DMS53 (cell line): ENCODE measurements around the gene OPTC.
A peak's percentile ranks its signal among the peaks of the same experiment; 100 is the strongest.
"Not testable (repeated sequence)": the region's sequence is repeated elsewhere in the genome, so short reads cannot be mapped to it uniquely, and the experiment has no call there.

Source experiments
- DNase-seq: peaks from one replicate; lab custom pipeline; 2025; lab: John Stamatoyannopoulos, UW

Gene OPTC

DNA sequence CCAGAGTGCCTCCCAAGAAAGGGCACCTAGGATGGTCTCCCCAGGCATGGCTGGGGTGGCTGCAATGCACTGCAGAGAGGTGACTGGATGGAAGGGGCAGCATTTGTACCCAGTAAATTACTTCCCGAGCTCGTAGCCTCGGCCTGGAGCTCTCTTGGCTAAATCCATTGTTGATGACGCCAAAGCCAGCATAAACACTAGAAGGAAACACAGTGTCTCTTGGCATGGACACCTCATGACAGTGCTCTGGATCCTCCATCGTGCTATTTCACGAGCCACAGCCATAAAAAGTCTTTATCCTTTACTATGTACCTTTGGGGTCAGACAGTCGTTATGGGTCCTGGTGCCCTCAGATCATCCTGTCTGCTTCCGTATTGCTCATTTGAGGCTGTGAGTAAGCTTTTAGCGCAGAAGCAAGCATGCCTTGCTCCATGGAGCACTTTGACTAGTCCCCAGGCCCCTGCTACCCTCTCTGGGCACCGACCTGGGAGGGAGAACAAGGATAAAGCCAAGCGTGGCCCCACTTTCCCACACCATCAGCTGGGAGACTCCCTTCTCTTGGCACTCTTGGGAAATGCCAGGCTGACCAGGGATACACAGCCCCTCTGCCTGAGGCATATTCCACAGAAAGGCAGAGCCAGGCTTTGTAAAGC lies 28.7 kb upstream of the OPTC start:
- DNase-seq = no peak

DNA sequence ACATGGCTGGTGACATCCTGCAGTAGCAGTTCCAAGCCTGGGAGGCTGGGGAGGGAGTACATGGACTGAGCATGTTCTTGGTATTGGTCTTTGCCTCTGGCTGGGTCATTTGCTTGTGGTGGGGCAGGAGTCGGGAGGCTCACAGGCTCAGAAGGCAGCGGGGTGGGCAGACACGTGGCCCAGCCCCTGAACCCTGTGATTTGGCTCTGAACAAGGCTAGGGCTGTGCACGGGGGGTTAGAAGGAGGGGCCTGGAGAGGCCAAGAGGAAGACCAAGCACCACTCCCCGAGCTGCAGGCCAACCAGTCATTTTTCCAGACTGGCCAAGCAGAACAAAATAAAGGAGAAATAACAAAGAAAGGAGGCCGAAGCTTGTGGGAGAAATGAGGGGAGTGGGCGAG lies 28.0 kb upstream of the OPTC start:
- DNase-seq = no peak

DNA sequence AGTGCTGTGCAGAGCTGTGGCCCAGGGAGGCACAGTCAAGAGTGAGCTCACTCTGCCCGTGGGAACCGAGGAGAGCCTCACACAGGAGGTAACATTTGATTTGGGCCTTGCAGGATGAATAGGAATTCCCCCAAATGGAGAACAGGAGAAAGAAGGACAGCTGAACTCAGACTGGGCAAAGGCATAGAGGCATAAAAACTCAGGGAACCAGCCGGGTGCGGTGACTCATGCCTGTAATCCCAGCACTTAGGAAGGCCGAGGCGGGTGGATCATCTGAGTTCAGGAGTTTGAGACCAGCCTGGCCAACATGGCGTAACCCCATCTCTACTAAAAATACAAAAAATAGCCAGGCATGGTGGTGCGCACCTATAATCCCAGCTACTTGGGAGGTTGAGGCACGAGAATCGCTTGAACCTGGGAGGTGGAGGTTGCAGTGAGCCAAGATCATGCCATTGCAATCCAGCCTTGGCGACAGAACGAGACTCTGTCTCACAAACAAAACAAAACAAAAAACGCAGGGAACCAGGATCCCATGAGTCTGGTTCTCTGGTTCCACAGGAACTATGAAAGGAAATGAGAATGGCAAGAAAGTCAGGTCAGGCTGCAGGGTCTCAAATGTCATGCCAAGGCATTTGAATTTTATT lies 26.9 kb upstream of the OPTC start:
- DNase-seq = not testable (repeated sequence)

DNA sequence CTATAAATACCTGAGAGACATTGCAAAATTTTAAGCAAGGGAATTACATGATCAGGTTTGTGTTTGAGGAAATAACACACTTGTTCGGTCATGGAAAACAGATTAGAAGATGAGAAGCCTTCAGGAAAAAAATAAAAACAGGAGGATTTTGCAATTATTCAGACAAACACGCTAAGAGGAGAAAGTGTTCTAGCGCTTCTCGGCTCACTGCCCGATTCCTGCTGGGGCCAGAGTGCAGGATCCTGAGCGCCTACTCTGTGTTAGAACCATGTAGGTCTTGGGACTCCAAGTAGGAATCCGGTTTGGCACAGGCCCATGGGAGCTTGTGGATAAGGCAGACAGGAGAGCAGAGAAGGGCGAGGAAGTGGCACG lies 26.4 kb upstream of the OPTC start:
- DNase-seq = no peak

DNA sequence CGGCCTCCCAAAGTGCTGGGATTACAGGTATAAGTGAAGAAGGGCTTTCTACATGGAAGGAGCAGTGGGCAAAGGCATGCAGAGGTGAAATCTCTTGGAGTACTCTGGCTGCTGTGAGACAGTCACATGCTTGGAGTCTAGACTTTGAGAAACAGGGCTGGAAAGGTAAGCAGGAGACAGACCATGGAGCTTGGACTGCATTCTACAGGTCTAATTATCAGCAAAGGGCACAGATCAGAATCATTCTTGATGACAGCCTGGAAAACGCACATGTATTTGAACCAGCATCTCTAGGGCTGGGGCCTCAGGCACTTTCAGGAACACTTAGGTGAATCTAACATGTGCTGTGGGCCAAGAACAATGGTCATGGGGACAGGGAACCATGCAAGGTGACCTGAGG lies 25.6 kb upstream of the OPTC start:
- DNase-seq = no peak

DNA sequence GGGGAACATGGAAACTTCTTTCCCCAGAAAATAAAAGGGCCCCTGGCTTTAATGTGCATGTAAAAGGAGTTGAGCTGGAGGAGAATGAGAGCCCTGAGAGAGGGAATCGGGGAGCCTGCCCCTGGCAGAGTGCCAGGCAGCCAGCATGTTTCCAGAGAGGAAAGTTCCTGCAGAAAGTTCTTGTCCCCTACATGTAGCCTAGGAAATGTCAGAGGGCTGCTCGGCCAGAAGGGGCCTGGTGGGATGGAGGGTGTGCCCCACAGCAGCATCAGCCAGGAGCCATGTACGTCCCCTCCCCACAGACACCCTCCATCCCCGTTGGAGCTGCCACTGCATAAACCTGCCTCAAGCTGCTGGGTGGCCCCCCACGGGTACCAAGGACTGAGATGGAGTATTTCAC lies 23.7 kb upstream of the OPTC start:
- DNase-seq = no peak

DNA sequence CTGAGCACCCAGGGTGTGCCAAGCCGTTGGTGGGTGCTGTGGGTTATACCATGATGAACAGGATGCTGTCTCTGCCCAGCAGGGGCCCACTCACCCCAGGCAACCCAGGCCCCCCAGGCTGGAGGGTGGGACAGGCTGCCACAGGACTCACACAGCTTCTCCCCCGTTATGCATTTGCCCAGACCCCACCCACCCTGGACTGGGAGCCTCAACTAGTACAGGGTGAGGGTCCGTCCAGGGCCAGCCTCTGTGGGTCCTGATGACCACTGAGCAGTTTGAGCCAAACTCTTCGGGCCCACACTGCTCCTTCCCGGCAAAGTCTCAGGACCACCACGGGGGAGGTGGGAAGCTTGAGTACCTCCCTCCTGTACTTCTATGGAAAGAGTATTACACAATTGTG lies 22.1 kb upstream of the OPTC start:
- DNase-seq = no peak

DNA sequence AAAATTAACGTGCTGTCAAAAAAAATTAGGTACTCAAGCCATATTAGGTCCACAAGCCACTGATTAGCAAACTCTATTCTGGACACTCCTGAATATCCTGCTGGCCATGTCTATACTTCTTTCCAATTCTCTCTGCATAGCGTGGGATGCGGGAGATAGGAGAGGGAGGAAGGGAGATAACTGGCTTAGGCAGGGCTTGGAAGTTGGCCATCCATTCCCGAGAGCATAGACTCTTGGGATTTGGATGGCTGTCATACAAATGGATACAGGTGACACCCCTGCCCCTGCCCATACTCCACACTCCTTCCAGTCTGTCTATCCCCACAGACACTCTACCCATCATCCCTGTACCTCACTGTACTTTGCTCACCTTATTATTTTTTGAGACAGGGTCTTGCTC lies 20.7 kb upstream of the OPTC start:
- DNase-seq = no peak

DNA sequence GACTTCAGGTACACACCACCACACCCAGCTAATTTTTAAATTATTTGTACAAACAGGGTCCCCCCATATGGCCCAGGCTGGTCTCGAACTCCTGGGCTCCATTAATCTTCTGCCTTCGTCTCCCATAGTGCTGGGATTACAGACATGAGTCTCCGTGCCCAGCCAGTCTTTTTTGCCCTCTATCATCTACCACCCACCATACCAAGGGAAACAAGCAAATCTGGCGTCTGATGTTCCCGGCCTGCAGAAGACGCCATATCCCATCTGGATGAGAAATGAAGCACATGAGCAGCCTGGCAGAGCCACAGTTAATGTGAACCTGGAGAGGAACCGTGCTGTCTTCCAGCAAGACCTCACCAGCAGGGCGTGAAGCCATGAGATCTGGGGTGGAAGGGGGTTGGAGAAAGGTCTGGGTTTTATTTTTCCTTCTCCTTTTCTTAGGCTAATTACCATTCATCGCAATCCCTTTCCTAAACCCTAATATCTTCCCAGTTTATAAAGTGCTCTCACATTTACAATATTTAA lies 20.1 kb upstream of the OPTC start:
- no peak for DNase-seq

DNA sequence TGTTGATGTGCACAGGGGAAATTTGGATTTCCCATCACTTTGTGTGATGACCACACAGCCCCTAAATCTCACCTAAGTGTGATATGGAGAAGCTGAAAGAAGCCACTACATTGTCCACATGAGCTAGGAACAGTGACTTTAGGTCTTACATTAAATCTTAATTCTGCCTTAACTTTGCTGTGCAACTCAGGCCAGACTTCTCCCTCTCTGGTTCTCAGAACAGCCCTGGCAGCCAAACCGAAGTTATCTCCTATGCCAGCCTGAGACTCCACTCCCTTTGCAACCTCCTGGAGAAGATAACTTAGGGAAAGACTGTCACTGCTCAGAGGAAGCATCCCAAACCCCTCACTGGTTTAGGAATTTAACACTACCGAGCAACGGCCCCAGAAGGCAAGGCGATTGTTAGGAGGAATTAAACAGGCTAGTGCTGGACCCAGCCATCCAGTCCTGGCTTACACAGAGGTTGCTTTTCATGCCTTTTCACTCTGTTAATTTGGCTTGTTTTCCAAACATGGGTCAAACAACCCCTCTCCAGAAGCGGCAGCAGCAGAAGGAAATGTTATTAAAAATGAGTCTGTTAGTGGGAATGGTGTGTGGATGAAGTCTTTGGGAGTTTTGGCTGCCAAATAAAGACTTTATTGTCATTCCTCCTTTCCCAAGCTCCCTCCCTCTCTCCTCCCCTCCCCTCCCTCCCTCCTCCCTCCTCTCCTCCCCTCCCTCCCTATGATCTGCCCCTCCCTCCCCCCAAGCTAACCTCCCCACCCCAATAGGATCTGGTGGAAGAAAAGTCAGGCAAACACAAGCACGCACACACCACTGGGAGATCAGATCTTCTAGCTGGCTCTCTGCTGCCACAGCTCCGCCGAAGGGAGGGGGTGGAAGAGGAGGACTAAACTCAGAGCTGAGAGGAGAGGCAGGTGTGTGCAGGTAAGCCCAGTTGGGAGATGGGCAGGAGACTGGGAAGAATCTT lies 18.7 kb upstream of the OPTC start, which contains the start of gene PRELP:
TSS of gene PRELP (plus strand) at position 795 of the 970 bp plus-strand sequence. CDS start 7,379 bp downstream, outside the sequence.
- peak; percentile 72 for DNase-seq

DNA sequence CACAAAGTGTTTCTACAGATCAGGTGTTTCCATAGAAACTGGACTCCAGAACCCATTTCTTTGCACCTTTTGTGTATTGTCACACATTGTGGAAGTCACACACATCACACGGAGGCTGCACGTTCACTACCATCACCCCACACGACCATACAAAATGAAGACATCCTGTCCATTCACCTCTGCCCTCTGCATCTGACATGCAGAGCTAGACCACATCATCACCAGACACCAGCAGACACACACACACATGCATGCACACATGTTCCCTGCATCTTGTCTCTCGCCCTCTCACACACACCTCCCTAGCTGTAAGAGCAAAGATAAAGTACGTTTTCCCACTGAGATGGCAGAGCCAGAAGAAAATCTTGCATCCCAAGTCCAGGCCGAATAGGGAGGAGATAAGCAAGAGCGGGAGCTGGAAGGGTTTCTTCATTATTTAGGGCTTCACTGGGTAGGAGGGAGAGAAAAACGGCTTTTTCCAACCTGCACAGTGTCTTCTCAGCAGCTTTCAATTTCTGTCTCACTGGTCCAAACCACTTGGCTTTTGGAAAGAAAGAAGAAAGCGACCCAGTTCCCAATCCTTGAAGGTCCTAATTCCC lies 17.6 kb upstream of the OPTC start:
- DNase-seq = no peak

DNA sequence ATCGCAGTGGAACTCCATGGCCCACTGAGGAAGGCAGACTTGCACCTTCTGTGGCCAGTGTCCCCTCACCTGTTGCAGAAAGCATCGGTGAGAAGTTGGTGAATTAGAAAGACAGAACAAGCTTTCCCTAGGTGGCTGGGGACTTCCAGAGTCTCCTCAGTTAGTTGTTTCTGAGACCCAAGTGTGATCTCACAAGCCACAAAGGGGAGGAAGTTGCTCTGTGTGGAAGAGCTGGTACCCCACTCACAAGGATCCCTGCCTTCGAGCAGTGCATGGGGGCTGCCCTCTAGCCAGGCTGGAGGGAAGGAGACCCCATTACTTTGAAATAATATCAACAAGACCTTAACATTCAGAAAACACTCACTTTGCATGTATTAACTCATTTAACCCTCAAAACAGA lies 16.2 kb upstream of the OPTC start:
- no peak for DNase-seq

DNA sequence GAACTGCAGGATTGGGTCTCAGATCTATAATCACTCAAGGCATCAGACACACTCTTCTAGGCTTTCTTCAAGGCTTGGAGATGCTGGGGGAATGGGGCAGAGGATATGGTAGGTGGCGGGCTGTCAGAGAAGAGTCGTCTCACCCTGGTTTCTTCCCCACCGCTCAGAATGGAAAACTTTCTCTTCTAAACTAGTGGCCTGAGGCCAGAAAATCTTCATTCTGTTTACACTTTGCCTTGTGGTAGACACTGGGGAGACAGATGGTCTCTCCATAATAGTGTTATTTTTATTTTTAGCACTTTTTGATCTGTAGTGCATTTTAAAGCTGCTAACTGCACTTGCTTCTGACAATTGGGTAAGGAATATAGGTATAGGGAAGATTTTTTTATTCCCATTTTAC lies 15.7 kb upstream of the OPTC start:
- no peak for DNase-seq

DNA sequence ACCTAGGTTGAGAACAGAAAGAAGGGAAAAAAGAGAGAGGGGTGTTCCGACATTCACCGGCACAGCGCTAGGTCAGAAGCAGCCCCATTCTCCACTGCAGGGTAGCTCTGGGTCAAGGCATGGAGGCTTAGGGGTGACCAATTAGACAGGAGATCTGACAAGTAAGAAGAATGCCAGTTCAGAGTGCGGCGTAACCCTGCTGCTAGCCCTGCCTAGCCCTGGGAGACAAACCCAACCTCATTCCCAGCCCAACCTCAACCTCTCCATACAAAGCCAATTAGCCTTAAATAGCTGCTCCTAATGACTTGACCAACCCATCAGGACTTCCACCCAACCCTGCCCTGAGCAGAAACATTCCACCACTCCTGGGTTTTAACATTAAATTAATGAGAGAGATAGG lies 15.0 kb upstream of the OPTC start:
- DNase-seq = no peak

DNA sequence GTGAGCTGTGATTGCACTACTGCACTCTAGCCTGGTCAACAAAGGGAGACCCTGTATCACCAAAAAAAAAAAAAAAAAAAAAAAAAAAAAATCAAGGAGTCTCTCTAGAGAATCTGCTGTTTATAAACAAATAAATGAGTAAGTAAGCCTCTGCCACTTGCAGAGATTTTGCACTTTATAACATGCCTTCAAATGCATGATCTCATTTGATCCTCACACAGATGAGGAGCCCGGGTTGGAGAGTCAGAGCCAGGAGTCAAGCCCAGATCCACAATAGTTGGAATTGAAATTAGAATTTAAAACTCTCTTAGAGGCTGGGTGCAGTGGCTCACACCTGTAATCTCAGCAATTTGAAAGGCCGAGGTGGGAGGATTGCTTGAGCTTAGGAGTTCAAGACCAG lies 14.3 kb upstream of the OPTC start:
- no peak for DNase-seq

DNA sequence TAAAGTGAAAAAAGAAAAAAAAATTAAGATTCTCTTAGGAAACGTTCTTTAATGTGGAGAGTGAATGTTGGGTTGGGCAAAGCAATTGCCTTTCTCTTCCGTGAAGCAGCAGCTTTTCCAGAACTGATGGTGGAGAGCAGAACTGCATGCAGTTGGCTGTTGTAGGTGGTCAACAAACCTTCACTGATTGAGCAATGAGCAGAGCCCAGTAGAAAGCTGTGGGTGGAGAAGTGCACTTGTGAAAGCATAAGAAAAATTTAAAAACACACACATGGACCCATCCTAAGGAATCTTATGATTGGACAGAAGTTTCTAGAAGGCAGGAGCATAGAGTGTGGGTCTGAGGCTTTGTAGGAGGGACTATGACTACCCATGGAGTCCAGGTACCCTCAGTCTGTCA lies 13.9 kb upstream of the OPTC start:
- no peak for DNase-seq

DNA sequence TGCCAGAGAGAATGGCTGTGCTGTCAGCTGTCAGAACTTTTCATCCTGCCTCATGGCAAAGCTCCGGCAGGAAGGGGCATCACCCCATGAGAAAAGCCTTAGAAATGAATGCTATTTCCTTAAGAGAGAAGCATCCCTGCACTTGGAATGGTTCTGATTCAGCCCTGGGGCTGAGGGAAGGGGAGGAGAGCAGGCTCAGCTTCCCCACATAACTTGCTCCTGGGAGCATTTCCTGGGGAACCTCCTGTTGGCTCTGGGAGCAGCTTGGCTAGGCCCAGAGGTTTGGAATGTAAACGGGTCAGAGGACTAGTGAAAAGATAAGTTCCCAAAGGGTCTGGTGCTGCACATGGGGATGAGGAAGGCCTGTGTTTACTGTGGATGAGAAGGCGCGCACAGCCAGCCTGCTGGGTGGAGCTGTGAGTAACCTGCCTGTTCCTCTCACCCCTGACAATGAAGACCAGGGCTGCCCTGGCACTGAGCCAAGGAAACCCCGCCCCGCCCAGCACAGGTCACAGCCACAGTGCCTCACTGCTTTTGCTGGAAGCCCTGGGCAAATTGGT lies 13.3 kb upstream of the OPTC start:
- DNase-seq = peak; percentile 84

DNA sequence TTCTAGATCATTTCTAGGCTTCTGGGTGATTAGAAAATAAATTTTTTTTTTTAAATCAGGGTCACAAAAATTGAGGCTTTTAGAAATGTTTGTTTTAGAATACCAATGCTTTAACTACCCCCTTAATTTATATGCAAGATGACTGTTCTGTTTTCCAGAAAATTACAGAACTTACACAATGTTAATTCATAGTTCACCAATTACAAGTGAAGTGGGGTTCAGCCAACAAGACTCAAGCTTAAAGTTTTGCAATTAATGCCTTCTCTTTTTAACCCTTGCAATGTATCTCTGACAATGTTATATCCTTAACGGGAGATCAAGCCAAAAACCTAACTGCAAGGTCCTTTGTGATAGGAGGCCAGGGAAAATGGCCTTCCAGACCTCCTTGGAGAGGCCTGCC lies 12.8 kb upstream of the OPTC start:
- no peak for DNase-seq

DNA sequence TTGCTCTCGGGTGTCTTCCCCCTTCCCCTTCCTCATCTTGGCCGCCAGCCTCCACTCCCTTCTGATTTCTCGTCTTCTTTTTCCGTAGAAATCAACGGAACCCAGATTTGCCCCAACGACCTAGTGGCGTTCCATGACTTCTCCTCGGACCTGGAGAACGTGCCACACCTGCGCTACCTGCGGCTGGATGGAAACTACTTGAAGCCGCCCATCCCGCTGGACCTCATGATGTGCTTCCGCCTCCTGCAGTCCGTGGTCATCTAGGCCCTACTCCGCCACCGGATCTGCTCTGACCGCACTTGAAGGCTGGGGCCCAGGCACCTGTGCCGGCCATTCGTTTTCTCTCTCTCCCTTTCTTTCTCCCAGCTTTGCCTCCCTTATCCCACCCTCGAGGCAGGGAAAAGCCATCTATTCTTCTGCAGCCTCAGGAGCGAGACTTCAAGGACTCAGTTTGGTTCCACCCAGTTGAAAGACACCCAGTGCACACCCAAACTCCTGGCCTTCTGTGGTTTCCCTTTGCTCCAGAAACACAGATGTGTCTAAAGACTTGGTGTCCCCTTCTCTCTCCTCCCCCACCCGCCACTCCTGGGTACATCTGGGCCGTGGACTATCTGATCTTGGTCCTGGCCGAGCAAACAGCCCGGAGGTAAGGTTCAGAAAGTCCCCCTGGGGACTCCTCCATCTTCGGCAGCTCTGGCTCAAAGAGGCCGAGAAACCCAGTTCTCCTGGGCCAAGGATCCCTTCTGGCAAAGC lies 7.2 kb upstream of the OPTC start:
- peak; percentile 49 for DNase-seq

DNA sequence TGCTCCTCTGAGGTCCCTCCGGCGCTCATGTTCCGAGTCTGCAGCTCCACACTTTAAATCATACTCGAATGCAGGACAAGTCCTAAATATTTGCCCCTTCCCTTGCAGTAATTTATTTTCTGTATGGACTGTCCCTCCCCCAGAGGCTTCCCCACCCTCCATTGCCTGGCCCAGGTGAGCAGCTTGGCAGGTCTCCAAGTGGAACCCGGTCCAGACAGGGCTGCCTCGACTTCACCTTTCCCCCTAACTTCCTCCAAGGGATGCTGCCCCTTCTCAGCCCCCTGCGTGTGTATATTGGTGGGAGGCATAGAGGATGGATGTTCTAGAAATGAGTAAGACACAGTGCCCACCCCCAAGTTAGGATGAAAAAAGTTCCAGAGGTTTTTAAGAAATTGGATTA lies 5.4 kb upstream of the OPTC start:
- no peak for DNase-seq

DNA sequence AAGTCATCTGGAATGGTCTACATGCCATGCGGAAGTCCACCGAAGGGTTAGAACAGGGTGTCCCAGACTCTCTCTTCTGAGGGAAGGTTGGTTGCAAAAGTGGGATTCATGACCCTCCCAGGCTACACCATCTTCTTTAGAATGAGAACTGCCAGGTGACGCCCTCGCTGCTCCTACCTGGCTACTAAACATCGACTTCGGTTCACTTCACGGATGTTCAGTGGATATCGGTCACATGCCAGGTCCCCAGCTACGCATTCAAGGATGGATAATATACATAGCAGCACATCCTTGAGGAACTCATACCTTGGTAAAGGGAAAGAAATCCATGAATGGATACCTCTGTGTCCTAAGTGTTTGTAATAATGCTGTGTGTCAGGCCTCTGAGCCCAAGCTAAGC lies 3.3 kb upstream of the OPTC start:
- DNase-seq = no peak
